NCI-H2081 (cell line): ENCODE measurements around the gene ID4.

ENCODE experiments used
- DNase-seq, 2 experiments: peaks; one replicate each; lab custom pipeline; 2025; lab: John Stamatoyannopoulos, UW

The ID4 gene, protein sequence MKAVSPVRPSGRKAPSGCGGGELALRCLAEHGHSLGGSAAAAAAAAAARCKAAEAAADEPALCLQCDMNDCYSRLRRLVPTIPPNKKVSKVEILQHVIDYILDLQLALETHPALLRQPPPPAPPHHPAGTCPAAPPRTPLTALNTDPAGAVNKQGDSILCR

GRCh38 chr6:19836799-19837510 lies at the start of gene ID4:
ID4 (plus strand) TSS chr6:19837370; CDS start chr6:19837755, 385 bp downstream.
- peak; percentile 75 to 77 for DNase-seq

DNA sequence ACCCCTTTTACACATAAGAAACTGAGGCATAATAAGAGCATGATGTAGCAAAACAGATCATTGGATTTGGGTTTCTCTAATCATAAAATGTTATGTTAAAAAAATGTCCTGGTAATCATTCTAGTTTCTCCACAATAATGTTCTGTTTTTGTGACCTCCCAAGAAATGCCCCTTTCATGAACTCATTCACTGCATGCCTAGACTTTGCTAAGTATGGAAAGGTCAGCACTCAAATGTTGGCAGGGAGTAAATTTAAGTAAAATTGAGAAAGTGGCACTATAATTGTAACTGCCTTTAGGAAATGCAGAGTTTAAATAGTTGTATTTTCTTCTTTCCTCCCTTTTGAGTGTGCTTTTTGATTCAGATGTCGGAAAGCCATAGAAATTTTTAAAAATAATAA lies 48.5 kb upstream of the ID4 start:
- DNase-seq = no peak

DNA sequence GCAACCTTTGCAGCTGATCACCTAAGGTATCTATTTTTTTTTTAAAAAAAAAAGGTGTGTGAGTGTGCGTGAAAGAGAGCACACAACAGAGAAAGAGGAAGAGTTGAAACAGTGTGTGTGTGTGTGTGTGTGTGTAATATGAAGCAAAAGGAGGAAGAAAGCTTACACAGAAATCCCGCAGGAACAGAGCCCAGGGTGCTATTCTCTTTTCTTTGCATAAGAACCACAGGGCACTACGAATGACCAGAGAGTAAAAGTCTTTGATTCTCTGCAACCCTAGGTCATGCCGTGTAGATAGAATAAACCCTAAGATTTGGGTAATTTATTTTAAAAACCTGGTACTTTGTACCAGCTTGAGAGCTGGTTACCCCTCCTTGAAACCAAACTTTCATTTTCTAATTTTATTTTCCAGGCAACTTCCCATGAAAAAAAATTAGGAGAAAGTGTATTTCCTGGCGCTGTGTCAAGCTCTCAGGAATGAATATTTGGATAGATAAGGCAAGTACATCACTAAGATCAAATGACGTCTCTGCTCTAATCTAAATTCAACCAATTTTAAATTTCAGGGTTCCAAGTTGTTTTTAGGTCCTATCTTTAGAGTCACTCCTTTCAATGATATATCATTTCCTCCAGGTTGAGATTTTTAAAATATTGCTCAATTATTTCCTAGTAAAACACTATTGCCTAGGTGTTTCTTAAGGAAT lies 47.9 kb upstream of the ID4 start:
- DNase-seq = no peak

DNA sequence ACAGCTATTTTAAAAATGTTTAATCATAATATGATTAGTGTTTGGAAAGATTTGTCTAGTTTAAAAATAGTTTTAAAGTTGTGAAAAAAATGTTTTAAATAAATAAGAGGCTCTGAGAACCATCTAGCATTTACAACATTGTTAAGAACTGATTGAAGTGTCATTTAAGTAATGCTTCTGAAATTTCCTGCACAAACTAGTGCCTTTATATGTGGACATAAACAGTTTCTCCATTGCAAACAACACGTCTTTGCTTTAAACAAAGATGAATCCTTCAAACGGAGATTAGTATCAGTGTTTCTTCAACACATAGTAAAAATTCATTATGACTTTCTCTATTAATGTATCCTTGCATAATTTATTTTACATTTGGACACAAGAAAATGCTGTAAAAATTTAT lies 45.9 kb upstream of the ID4 start:
- no peak for DNase-seq

DNA sequence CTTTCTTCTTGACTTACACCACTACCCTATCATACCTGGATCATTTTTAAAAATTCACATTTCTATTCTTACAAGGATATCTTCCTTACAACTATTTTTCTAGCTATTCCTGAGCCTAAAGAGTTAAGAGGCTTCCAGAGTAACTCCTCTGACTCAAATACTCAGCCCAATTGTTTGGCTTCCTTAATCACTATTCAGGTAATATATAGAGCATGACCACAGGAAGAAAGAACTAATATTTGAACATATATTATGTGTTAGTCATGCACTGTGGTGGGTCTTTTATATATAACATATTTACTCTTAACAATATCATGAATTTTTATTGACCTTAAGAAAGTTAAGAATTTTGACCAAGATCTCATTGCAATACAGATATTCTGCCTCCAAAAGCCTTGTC lies 42.0 kb upstream of the ID4 start:
- DNase-seq = peak in 1 of 2 experiments; percentile 51

GRCh38 chr6:19796452-19796851 lies 40.7 kb upstream of the ID4 start:
- DNase-seq = no peak

DNA sequence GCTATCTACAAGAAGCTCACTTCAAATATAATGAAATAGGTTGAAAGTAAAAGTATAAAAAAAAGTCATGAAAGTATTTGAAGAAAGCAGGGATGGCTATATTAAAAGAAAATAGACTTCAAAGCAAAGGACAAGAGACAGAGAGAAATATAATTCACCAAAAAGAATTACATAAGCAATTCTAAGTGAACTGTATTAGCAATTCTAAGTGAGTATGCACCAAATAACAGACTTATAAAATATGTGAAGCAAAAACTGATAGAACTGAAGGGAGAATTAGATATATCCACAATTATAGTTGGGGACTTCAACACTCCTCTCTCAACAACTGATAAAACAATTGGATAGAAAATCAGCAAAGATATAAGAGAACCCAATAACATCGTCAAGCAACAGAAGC lies 38.8 kb upstream of the ID4 start:
- DNase-seq = no peak

- no peak for DNase-seq
These were observed 34.5 kb upstream of the ID4 start for GRCh38 chr6:19802656-19803055.

DNA sequence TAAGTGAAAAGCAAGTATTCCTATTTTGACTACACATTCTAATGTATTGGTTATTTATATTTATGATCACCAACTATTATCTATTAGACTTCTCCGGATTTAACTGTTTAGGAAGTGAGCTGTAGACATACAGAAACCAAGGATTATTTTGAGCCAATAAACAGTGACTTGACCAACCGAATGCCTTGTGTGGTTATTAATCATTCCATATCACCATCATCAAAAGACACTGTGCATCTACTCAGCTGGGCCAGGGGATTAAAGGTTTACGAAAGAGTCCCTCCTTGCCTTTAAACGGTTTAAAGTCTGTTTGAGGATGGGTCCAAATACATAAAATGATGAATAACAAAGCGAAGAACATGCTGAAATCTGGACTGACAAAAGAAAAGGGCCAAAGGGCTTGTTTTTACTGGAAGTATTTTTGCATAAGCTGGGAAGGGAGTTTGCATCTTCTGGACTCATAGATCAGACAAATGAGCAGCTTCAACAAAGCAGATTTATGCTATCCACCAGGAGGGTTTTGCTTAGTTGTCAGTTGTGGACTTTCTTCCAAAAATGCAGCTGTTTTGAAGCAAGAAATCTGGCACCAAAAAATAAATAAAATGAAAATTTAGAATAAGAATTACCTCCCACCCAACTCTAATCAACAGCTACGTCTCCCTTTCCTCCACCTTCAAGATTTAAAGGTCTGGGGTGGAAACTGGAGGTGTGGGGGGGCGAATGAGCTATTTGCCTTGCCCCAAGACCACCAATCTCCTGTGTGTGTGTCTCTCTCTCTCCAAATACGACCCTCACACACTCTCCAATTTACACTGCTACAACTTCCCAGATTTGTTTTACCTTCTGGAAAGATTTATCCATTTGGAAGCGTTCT lies 33.6 kb upstream of the ID4 start:
- DNase-seq = no peak

- peak; percentile 94 to 95 for DNase-seq
These were observed 32.7 kb upstream of the ID4 start for GRCh38 chr6:19804205-19805128.

- no peak for DNase-seq
These were observed 32.1 kb upstream of the ID4 start for GRCh38 chr6:19805129-19805481.

- no peak for DNase-seq
These were observed 30.2 kb upstream of the ID4 start for GRCh38 chr6:19806971-19807396.

DNA sequence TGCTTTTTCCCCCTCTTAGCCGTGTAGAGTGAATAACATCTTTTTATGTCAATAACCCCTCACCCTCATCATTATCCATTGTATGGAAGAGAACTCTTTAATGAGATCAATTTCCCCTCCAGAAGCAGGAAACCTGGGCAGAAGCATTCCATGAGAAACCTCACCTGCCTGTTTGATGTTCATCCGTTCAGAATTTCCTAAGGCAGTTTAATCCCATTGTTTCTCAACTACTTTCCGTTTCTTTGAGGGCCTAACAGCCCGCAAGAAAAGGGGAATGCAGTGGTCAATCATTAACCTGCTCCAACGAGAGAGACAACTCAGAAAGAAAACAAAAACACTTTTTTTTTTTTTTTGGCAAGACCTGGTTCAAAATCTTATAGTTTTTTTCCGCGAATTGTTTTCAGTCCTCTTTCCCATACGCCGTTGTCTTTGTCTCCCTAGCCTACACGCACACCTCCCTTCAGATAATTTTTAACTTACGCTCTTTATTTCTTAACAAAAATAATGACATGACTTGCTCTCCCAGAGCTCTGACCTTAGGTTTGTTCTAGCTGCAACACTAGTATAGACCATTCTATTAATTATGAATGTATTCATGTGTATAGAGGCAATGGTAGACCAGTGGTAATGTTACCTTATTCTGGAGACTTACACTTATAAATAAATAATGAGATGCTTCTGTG lies 25.6 kb upstream of the ID4 start:
- no peak for DNase-seq

- peak in 1 of 2 experiments; percentile 36 for DNase-seq
These were observed 24.6 kb upstream of the ID4 start for GRCh38 chr6:19812512-19813119.

DNA sequence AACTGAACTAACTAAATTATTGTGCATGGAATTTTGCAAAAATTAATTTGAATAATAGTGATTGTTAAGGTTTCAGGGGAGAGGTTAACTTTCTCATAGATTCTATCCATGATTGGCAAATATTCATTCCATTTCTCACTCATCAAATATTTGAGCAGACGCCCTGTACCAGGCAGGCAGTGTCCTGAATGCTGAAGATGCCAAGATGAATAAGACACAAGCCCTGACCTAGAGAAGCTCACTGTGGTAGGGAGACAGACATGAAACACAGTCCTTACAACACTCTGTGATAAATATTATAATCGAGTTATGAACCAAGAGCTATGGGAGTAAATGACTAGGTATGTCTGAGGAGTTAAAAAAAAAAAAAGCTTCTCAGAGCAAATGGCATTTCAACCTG lies 18.4 kb upstream of the ID4 start:
- DNase-seq = no peak

DNA sequence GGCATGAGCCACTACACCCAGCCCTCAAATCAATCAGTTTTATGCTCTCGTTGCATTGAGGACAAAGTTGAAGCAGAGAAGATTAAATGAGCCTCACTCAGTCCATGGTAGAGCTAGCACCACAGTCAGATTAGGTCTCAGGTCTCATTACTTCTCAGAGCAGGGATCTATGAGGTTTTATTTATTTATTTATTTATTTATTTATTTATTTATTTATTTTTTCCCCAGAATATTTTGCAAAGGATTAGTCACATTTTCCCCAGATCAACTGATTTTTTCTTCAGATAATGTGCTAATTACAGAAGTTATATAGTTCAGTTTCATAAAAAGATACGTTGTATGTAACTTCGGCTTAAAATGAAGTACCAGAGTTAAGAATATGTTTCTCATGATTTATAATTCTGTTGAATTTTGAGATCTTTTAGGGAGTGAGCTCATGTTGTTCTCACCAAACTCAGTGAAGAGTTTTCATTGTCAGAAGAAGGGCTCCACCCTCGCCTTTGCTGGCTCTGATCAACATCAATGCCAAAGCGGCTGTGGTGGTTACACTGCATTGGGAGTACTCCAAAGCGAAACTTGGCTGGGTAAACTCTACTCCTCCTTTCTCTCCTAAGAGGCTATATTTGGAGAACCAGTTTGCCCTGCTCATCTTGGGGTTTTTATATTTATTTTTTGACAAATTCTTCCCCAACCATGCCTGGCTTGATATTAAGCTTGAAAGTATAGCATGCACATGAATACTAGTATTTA lies 12.9 kb upstream of the ID4 start:
- DNase-seq = no peak

GRCh38 chr6:19827247-19827646 lies 9.9 kb upstream of the ID4 start:
- no peak for DNase-seq

DNA sequence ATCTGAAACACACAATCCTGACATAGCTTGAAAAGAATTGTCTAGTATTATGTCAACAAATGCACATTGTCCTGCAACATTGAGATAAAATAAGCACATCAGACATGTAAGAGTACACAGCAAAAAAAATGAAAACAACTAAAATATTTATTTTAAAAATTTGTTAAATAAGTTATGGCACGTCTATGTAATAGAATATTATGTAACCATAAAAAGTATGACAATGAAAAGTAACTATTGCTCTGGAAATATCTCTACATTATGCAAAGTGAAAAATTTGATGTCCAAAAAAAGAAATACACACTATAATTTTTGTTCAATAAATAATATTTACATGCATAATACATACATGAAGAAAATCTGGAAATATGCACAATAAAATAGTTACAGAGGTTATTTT lies 9.3 kb upstream of the ID4 start:
- DNase-seq = no peak

- no peak for DNase-seq
These were observed 7.0 kb upstream of the ID4 start for GRCh38 chr6:19830171-19830570.

- no peak for DNase-seq
These were observed 5.8 kb upstream of the ID4 start for GRCh38 chr6:19831358-19831757.
